GM04503 (cell line): Measurements from ENCODE around the gene DPP8.
"Not testable (repeated sequence)": the region's sequence is repeated elsewhere in the genome, so short reads cannot be mapped to it uniquely, and the experiment has no call there.

ENCODE experiments used
- DNase-seq: peaks from one replicate; pipeline ENCODE4 v3.0.0-alpha.2; 2012; ENCODE audit warnings: low read depth

The DPP8 gene

GRCh38 chr15:65402961-65403360 lies 114.5 kb downstream of the DPP8 start:
- no peak for DNase-seq

DNA sequence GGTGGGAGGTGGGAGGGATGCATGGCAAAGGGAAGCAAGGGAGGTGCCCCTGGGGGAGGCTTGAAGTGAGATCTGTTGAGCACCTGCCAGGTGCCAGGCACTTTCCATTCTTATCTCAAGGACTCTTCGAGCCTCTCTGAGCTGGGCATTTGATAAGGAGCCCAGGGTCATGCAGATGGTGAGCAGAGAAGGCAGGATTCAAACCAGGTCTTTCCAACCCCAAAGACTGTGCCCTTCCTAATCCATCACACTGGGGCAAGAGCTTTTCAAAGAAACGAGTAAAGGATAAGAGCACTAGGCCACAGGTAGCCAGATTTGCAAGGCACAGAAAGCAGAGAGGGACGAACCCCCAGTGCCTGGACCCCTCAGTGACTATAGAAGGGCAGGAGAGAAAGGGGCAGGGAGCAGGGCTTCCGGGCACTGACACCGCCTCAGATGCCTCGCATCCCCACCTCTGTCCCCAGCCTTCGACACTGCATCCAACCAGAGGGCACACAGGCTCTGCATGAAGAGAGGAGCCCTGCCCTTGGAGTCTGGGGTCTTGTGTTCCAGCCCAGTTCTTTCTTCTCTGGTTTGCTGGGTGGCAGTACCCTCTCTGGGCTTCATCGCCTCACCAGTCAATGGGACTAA lies 115.8 kb downstream of the DPP8 start:
- DNase-seq, result no peak

GRCh38 chr15:65400760-65401610 lies 116.5 kb downstream of the DPP8 start:
- DNase-seq, result no peak

DNA sequence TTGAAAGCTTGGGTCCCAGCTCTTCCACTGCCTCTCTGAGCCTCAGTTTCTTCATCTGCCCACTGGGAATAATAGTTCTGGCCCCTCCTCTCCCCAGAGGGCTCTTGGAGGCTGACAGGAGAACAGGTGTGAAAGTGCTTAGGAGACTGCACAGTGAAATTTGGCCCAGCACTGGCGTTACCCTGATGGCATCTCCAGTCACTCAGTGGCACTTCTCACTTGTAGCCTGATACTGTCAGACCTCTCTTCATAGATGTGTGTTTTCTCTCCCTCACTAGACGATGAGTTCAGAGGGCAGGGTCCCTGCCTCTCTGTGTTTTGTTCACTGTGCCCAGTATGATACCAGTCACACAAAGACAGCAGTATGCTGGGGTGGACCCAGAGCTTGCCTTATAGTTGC lies 117.5 kb downstream of the DPP8 start:
- no peak for DNase-seq

GRCh38 chr15:65399001-65399706 lies 118.3 kb downstream of the DPP8 start:
- DNase-seq, result no peak

- DNase-seq, result not testable (repeated sequence)
Measured at GRCh38 chr15:65398486-65398885, 119.0 kb downstream of the DPP8 start.

- no peak for DNase-seq
Measured at GRCh38 chr15:65396965-65397317, 120.5 kb downstream of the DPP8 start.

DNA sequence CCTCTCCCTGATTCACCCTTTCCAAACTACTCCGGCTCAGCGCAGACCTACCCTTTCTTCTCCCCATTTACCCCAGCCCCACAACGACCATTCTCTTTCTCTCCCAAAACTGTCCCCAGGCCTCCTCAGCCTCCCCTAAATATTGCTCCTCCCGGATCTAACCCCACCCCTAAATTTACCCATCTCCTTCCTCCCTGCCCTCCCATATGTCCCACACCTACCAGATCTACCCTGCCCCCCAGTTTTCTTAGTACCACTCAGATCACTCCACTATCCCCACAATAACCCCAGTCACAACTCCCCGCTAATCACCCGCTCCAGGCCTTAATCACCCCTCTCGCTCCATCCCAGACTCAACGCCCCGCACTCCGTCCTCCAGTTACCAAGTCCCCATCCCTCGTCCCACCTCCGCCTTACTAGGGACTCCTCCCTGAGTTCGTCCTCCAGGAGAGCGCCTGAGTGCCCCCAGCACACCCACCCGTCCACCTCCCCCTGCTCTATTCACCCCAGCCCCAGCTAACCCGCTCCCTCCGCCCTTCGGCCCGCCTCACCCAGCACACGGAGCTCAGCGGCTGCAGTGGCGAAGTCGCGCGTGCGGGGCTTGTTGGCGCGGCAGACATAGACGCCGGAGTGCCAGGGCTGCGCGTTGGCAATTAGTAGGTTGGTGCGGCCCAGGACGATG lies 121.1 kb downstream of the DPP8 start:
- no peak for DNase-seq

DNA sequence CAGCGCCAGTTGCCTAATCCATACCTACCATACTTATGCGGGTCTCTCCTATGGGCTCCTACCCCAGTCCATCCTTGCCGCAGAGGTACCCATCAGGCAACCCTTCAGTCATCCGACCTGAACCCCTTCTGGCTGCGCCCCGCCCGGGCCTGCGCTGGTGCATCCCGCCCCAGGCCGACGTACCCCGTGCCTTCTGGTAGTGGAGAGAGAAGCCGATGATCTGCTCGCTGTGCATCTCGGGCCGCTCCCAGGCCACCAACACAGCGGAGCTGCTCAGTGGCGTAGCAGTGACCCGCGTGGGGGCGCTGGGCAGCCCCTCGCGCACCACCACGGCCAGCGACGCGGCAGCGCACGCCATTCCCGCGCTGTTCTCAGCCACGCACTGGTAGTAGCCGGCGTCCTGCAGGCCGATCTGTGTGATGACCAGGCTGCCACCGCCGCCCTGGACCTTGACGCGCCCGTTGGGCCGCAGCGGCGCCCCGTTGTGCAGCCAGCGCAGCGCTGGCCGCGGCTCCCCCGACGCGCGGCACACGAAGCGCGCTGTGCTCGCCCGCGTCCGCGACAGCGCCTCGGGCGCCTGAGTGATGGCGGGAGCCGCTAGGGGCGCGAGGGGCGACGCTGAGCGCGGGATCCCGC lies 121.8 kb downstream of the DPP8 start:
- no peak for DNase-seq

DNA sequence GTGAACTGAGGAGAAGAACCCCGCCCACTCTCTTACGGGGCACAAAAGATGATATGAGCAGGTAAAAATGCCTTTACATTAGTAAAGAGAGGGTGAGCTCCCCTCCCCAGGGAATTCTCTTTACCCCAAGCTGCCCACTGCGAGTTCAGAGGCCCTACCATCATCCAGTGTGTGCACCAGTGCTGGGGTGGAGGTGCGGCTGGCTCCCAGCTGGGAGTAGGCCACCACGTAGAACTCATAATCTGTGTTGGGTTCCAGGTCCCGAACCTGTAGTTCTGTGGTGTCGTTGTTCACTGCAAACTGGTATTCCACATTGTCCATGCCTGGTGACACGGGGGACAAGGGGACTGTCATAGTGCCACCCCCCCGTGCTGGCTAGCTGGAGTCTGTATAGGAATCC lies 122.6 kb downstream of the DPP8 start:
- DNase-seq, result no peak

DNA sequence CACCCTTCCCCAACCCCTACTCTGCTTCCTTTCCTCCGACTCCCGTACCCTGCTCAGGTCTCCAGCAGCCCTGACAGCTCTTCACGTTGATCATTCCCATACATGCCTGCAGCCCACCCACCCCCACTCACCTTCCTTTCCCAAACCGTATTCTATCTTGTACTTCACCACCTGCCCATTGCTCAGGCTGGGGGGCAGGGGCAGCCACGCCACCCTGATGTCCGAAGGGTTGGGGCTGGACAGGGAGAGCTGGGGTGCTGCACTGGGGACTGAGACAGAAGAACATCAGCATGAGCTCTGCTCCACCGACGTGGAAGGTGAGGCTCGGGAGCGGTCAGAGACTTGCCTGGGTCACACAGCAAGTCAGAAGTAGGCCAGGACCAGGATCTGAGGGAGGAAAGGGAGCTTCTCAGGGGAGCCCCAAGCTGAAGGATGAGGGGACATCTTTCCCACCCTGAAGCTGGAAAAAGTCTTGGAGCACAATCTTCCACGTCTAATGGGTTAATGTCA lies 123.2 kb downstream of the DPP8 start:
- no peak for DNase-seq

DNA sequence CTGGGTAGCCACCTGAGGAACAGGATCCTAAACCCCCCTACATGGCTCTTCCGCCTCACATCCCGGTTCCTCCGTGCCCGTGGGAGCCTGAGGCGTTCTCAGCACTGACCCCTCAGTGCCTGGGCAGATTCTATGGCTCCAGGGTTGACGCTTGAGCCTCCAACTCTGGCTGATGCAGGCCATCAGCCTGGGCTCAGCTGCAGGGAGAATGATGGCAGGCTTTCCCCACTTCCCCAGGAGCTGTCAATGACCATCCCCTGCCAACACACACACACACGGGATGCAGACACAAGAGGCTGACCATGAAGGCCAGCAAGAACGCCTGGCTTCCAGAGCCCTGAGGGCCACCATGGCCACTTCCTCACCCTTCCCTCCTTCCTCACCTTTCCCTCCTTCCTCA lies 123.9 kb downstream of the DPP8 start:
- DNase-seq, result no peak

- no peak for DNase-seq
Measured at GRCh38 chr15:65393091-65393490, 124.4 kb downstream of the DPP8 start.
